ENCODE measurements around the gene RPS6KA5. TPM values are rescaled to one million over a fixed set of nuclear protein-coding genes. Genes with fewer than 3 reads are reported as not detected.

The RPS6KA5 gene
- total and polyA plus RNA-seq, 9 of the 15 experiments (the other 6 are each of a cell fraction or from before 2014, with no cell fraction given) = 0.88 to 7.7 (median 4.7) TPM

GRCh38 chr14:90805662-90806540, 254.5 kb downstream of the RPS6KA5 start (continued):
- no peak for TF ChIP-seq TBP (optimal IDR thresholded peaks at IDR 0.05; ENCODE audit: low read depth, low read length)
- no peak for TF ChIP-seq ID3 (CRISPR knock-in tag; IDR thresholded peaks at IDR 0.05)
- no peak for TF ChIP-seq ID3 (tag; IDR thresholded peaks at IDR 0.05)
- TF ChIP-seq ZBTB2 (IDR thresholded peaks at IDR 0.05) = peak; percentile 45
- no peak for TF ChIP-seq ZNF174 (CRISPR knock-in tag; IDR thresholded peaks at IDR 0.05)
- no peak for TF ChIP-seq ZNF76 (CRISPR knock-in tag; IDR thresholded peaks at IDR 0.05; ENCODE audit: borderline replicate concordance)
- no peak for TF ChIP-seq HCFC1 (IDR thresholded peaks at IDR 0.05; ENCODE audit: low read depth, low read length)
- TF ChIP-seq ZNF785 (CRISPR knock-in tag; IDR thresholded peaks at IDR 0.05) = no peak
- no peak for TF ChIP-seq BRCA1 (IDR thresholded peaks at IDR 0.05)
- TF ChIP-seq BRCA1 (CRISPR knock-in tag; IDR thresholded peaks at IDR 0.05) = no peak
- no peak for TF ChIP-seq ZNF778 (CRISPR knock-in tag; IDR thresholded peaks at IDR 0.05)
- no peak for TF ChIP-seq RAD21 (CRISPR knock-in tag; conservative IDR thresholded peaks at IDR 0.05 in 1 of 2, IDR thresholded peaks at IDR 0.05 in 1 of 2)
- no peak for TF ChIP-seq ZBTB8A (IDR thresholded peaks at IDR 0.05; ENCODE audit: partially characterized antibody)
- no peak for TF ChIP-seq SMAD1 (IDR thresholded peaks at IDR 0.05; ENCODE audit: low read depth, low read length, partially characterized antibody)
- TF ChIP-seq NR2C2 (CRISPR knock-in tag; IDR thresholded peaks at IDR 0.05) = no peak
- peak; percentile 33; the same call in 1 of the 2 replicates for TF ChIP-seq NR2C2 (tag; IDR thresholded peaks at IDR 0.05)
- TF ChIP-seq, protein P1, sequence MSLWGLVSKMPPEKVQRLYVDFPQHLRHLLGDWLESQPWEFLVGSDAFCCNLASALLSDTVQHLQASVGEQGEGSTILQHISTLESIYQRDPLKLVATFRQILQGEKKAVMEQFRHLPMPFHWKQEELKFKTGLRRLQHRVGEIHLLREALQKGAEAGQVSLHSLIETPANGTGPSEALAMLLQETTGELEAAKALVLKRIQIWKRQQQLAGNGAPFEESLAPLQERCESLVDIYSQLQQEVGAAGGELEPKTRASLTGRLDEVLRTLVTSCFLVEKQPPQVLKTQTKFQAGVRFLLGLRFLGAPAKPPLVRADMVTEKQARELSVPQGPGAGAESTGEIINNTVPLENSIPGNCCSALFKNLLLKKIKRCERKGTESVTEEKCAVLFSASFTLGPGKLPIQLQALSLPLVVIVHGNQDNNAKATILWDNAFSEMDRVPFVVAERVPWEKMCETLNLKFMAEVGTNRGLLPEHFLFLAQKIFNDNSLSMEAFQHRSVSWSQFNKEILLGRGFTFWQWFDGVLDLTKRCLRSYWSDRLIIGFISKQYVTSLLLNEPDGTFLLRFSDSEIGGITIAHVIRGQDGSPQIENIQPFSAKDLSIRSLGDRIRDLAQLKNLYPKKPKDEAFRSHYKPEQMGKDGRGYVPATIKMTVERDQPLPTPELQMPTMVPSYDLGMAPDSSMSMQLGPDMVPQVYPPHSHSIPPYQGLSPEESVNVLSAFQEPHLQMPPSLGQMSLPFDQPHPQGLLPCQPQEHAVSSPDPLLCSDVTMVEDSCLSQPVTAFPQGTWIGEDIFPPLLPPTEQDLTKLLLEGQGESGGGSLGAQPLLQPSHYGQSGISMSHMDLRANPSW (CRISPR knock-in tag; IDR thresholded peaks at IDR 0.05) = no peak
- no peak for TF ChIP-seq CREBBP (IDR thresholded peaks at IDR 0.05; ENCODE audit: low read depth, low read length)
- no peak for TF ChIP-seq ZNF134 (CRISPR knock-in tag; conservative IDR thresholded peaks at IDR 0.05)
- no peak for TF ChIP-seq JUN (IDR thresholded peaks at IDR 0.05; ENCODE audit: borderline replicate concordance, low read depth, low read length)
- TF ChIP-seq JUN (CRISPR knock-in tag; IDR thresholded peaks at IDR 0.05; ENCODE audit: borderline replicate concordance) = no peak
- no peak for TF ChIP-seq NELFE (IDR thresholded peaks at IDR 0.05; ENCODE audit: insufficient read depth, insufficient read length)
- peak; percentile 53; the same call in 1 of the 2 replicates for TF ChIP-seq KAT7 (CRISPR knock-in tag; IDR thresholded peaks at IDR 0.05; ENCODE audit: borderline replicate concordance)
- no peak for TF ChIP-seq NFATC3 (IDR thresholded peaks at IDR 0.05)
- no peak for TF ChIP-seq IFI16 (CRISPR knock-in tag; IDR thresholded peaks at IDR 0.05)
- no peak for TF ChIP-seq ZNF124 (CRISPR knock-in tag; IDR thresholded peaks at IDR 0.05)
